GM12891 (cell line): ENCODE measurements around the gene CABYR.

Experiments used
- DNase-seq: peaks from one replicate; pipeline ENCODE4 v3.0.0; 2011; ENCODE audit warnings: low spot score; ENCODE audit not compliant: insufficient read length
- FAIRE-seq: peaks from 2 replicates; lab custom pipeline; 2011; peaks lifted over from hg19 to GRCh38; lab: Jason Lieb, UNC
- PAX5 ChIP-seq: IDR thresholded peaks from 2 replicates; pipeline ENCODE4 v1.6.1; 2011; ENCODE audit warnings: low read length, moderate library complexity, mild to moderate bottlenecking; ENCODE audit not compliant: insufficient read depth, severe bottlenecking
- POLR2A ChIP-seq: IDR thresholded peaks from 2 replicates; pipeline ENCODE4 v1.6.1; 2011; ENCODE audit warnings: low read depth, low read length, control low read depth
- POLR2AphosphoS5 ChIP-seq: IDR thresholded peaks from 2 replicates; pipeline ENCODE4 v1.6.1; 2011; ENCODE audit warnings: low read depth, low read length, control low read depth
- POU2F2 ChIP-seq: IDR thresholded peaks from 2 replicates; pipeline ENCODE4 v1.6.1; 2011; ENCODE audit warnings: low read depth, mild to moderate bottlenecking, control low read depth, low read length, moderate library complexity
- SPI1 ChIP-seq: IDR thresholded peaks from 2 replicates; pipeline ENCODE4 v1.6.1; 2011; ENCODE audit warnings: low read depth, low read length, control low read depth
- TAF1 ChIP-seq: IDR thresholded peaks from 2 replicates; pipeline ENCODE4 v1.6.1; 2011; ENCODE audit warnings: low read depth, low read length, control low read depth

CABYR gene

GRCh38 chr18:24201699-24202687 is 63.1 kb downstream of the CABYR start:
- FAIRE-seq = no peak
- TF ChIP-seq POLR2AphosphoS5 (no peak), TAF1 (no peak), POU2F2 (no peak), POLR2A (no peak), SPI1 (no peak), PAX5 (no peak)
- DNase-seq = no peak

DNA sequence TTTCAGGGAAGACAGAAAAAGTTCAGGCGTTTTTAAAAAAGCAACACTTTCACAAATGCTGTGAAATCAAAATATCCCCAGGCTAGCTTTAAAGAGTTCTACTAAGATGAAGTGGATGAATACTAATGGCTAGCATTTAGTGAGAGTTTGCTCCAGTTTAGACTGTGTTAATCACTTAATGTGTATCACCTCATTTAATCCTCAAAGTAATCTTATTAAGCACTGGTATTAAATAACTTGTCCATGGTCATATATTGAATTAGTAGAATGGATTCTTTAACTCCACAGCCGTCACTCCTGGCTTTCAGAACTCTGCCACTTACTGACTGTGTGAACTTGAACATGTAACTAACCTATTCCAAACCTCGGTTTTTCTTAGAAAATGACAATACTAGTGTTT is 66.0 kb downstream of the CABYR start:
- DNase-seq (no peak), FAIRE-seq (no peak)

DNA sequence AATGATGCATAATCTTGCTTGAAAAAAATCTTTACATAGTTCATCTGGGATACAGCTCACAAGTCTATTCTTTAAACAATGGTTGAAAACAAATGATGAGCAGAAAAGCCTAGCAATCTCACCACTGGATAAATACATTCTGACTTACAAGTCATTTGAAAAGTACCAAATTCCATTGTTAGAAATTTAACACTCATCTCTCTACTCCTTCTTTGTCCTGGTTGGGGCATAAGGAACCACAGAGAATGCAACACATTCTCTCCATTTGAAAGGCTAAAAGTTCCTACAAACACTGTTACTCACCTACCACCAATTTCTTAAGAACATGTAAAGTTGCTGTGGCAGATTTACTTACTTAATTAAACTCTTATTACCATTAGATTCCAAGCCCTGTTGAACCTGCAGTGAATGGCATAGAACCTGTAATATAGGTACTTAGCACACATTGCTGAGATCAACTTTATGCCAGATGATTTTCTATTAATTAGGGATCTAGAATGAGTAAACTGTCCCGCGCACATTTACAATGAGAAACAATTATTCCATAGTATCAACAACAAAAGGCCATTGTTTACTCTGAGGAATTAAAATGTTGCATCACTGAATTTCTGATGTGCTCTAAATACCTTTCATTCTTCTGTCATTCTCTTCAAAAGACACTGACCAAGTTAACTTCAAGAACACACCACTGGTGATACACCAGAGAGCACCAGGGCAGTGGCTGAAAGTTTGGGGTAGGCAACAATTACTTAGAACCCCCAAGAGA is 69.6 kb downstream of the CABYR start:
- FAIRE-seq = no peak
- TF ChIP-seq TAF1 = no peak
- no peak for TF ChIP-seq POU2F2
- TF ChIP-seq POLR2AphosphoS5 = no peak
- no peak for TF ChIP-seq PAX5
- no peak for TF ChIP-seq SPI1
- TF ChIP-seq POLR2A = no peak
- no peak for DNase-seq

More for the DNA sequence above, 66.0 kb downstream of the CABYR start:
- TF ChIP-seq POLR2A (no peak), SPI1 (no peak), TAF1 (no peak), POLR2AphosphoS5 (no peak), POU2F2 (no peak), PAX5 (no peak)

DNA sequence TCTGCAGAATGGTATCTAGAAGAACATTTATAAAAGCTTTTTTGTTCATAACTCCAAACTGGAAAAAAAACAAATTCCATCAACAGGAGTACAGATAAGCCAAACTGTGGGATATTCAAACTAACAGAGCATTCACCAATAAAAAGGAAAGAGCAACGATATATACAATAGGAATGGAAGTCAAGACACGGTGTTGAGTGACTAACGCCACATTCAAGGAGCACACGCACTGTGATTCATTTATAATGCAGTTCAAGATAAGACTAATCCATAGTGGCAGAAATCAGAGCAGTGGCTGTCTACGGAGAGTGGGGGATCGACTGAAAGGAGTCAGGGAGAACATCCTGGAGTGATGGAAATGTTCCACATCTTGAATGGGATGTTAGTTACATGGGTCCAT is 70.7 kb downstream of the CABYR start:
- FAIRE-seq (no peak), DNase-seq (no peak)
- TF ChIP-seq POU2F2 (no peak), SPI1 (no peak), TAF1 (no peak), PAX5 (no peak), POLR2AphosphoS5 (no peak)
